ENCODE measurements around the gene DOK7.

GRCh38 chr4:3429651-3430050 is 33.5 kb upstream of the DOK7 start:
- TF ChIP-seq CTCF (conservative IDR thresholded peaks at IDR 0.05) (no peak), ZFX (IDR thresholded peaks at IDR 0.05) (no peak)

All from C4-2B (cell line).